ENCODE data around the gene ZNF622.

The ZNF622 gene

GRCh38 chr5:16430349-16431089 lies 35.1 kb downstream of the ZNF622 start:
- no peak for DNase-seq (ENCODE audit: low read depth)

- no peak for DNase-seq (ENCODE audit: low read depth)
These were observed 37.2 kb downstream of the ZNF622 start for GRCh38 chr5:16428359-16428758.

GRCh38 chr5:16427587-16427986 lies 38.0 kb downstream of the ZNF622 start:
- DNase-seq (ENCODE audit: low read depth): no peak

GRCh38 chr5:16418471-16418922 lies 47.1 kb downstream of the ZNF622 start:
- no peak for DNase-seq (ENCODE audit: low read depth)

- DNase-seq (ENCODE audit: low read depth): no peak
These were observed 48.1 kb downstream of the ZNF622 start for GRCh38 chr5:16417398-16418074.

GRCh38 chr5:16414861-16415260 lies 50.7 kb downstream of the ZNF622 start:
- no peak for DNase-seq (ENCODE audit: low read depth)

GRCh38 chr5:16413166-16413860 lies 52.3 kb downstream of the ZNF622 start:
- no peak for DNase-seq (ENCODE audit: low read depth)

GRCh38 chr5:16412556-16412955 lies 53.0 kb downstream of the ZNF622 start:
- DNase-seq (ENCODE audit: low read depth): no peak

- no peak for DNase-seq (ENCODE audit: low read depth)
These were observed 53.7 kb downstream of the ZNF622 start for GRCh38 chr5:16411741-16412455.

GRCh38 chr5:16411235-16411634 lies 54.4 kb downstream of the ZNF622 start:
- no peak for DNase-seq (ENCODE audit: low read depth)

GRCh38 chr5:16410338-16410737 lies 55.3 kb downstream of the ZNF622 start:
- no peak for DNase-seq (ENCODE audit: low read depth)

- DNase-seq (ENCODE audit: low read depth): no peak
These were observed 59.0 kb downstream of the ZNF622 start for GRCh38 chr5:16406630-16407029.

- no peak for DNase-seq (ENCODE audit: low read depth)
These were observed 59.6 kb downstream of the ZNF622 start for GRCh38 chr5:16406023-16406422.
